ENCODE measurements around the gene ELFN1. TPM values are rescaled to one million over a fixed set of nuclear protein-coding genes. Genes with fewer than 3 reads are reported as not detected.

ELFN1 gene
- total and polyA plus RNA-seq, 9 of the 15 experiments (the other 6 are each of a cell fraction or from before 2014, with no cell fraction given): 0.04 to 0.64 (median 0.18) TPM; not detected in 2

GRCh38 chr7:1665549-1666316, 4.3 kb upstream of the ELFN1 start:
- ChIA-PET POLR2A (no interaction called here), CTCF (ENCODE audit: low intra/inter-chr PET ratio) (interaction anchor here (0.6 to 1.0 kb wide), 3 partner anchors 481 to 682 kb away, joined by 3 read pairs; no protein-coding TSS in a partner anchor)
- FAIRE-seq: no peak
- 0% methylated on average over 32 of the region's 98 CpGs for WGBS (ENCODE audit: insufficient coverage, low coverage, missing lambda C conversion rate)
- in situ Hi-C loops (cut with MboI): no loop called here
- Histone ChIP-seq H3K4me1 (replicated peaks in 1 of 2; ENCODE audit: control insufficient read depth in 2 of 2, insufficient read depth in 2 of 2, low read length in 2 of 2) (peaks cover 0 to 65% of the 10 kb centered on the region in 2 experiments; a peak in 2 of 5 replicates), H3K9me1 (ENCODE audit: control insufficient read depth, insufficient read depth, low read length) (no peaks in the 10 kb centered on the region), H3K27ac (ENCODE audit: extremely low read depth, low read depth, low read length) (no peak overlapping the region), H3K79me2 (ENCODE audit: control insufficient read depth, insufficient read depth, low read length) (no peaks in the 10 kb centered on the region), H3K9ac (ENCODE audit: insufficient read depth in 1 of 2, low read depth in 2 of 2, low read length in 2 of 2) (no peak overlapping the region), H4K20me1 (replicated peaks; ENCODE audit: control insufficient read depth, insufficient read depth, low read length) (peaks cover 11% of the 10 kb centered on the region; the same call in 1 of the 2 replicates), H3K4me3 (0 out of 2 replicates have a peak overlapping the region, but pooled peaks have one; percentile 8), H3K27me3 (ENCODE audit: control insufficient read depth in 2 of 2, insufficient read depth in 2 of 2, low read length in 2 of 2) (peaks cover 19 to 50% of the 10 kb centered on the region in 2 experiments; a peak in 4 of 5 replicates), H3K4me2 (ENCODE audit: insufficient read depth, low read length) (no peak overlapping the region), H2AFZ (ENCODE audit: low read depth, low read length) (no peak overlapping the region), H3K36me3 (ENCODE audit: control insufficient read depth, insufficient read depth, low read length) (no peaks in the 10 kb centered on the region), H3K9me3 (replicated peaks; ENCODE audit: control insufficient read depth, insufficient read depth, low read depth, low read length) (no peaks in the 10 kb centered on the region)
- peak; percentile 36 for ATAC-seq
- DNase-seq (ENCODE audit: extremely low read depth in 1 of 4, low spot score in 3 of 4): peak; percentile 57 to 70 (median 64)
- no TSS peak for BruUV-seq (replicated peaks)
- intact Hi-C loops (cut with micrococcal nuclease): loop anchor here (10.0 kb wide), 1 partner anchor 679 kb away; no protein-coding TSS in a partner anchor
- no peak for TF ChIP-seq ARID1B (IDR thresholded peaks at IDR 0.05)
- TF ChIP-seq RB1 (IDR thresholded peaks at IDR 0.05; ENCODE audit: low read depth): peak; percentile 27; the same call in 1 of the 2 replicates
- TF ChIP-seq ZNF740 (CRISPR knock-in tag; IDR thresholded peaks at IDR 0.05): no peak
- TF ChIP-seq ZNF740 (tag; IDR thresholded peaks at IDR 0.05): 0 out of 4 replicates have a peak, but pooled peaks of 1 of the 2 experiments have one; percentile 21
- no peak for TF ChIP-seq PCBP2 (IDR thresholded peaks at IDR 0.05; ENCODE audit: low read depth, low read length, poor library complexity, severe bottlenecking)
- TF ChIP-seq STAT5B (CRISPR knock-in tag; IDR thresholded peaks at IDR 0.05): no peak
- peak in 1 of 2 experiments; percentile 26 for TF ChIP-seq E2F6 (IDR thresholded peaks at IDR 0.05; ENCODE audit: borderline replicate concordance in 1 of 2, extremely low read depth in 1 of 2, insufficient read depth in 1 of 2, insufficient read length in 1 of 2, low read depth in 1 of 2, low read length in 1 of 2, poor library complexity in 1 of 2, severe bottlenecking in 1 of 2)
- 0 out of 2 replicates have a peak, but pooled peaks have one; percentile 13 for TF ChIP-seq CXXC5 (CRISPR knock-in tag; IDR thresholded peaks at IDR 0.05)
- no peak for TF ChIP-seq HBP1 (CRISPR knock-in tag; IDR thresholded peaks at IDR 0.05)
- no peak for TF ChIP-seq U2AF2 (optimal IDR thresholded peaks at IDR 0.05; ENCODE audit: low read depth, low read length)
- peak in 1 of 2 experiments; percentile 74; a peak in 1 of 4 replicates for TF ChIP-seq UBTF (IDR thresholded peaks at IDR 0.05; ENCODE audit: borderline replicate concordance in 1 of 2, low read depth in 2 of 2, low read length in 2 of 2)
- no peak for TF ChIP-seq TAL1 (IDR thresholded peaks at IDR 0.05)
- no peak for TF ChIP-seq FOXM1 (IDR thresholded peaks at IDR 0.05; ENCODE audit: low read depth)
- TF ChIP-seq FOXM1 (CRISPR knock-in tag; IDR thresholded peaks at IDR 0.05; ENCODE audit: low read depth): no peak
